ENCODE data around the gene UBQLNL. TPM values are rescaled to one million over a fixed set of nuclear protein-coding genes. Genes with fewer than 3 reads are reported as not detected.

UBQLNL gene, protein sequence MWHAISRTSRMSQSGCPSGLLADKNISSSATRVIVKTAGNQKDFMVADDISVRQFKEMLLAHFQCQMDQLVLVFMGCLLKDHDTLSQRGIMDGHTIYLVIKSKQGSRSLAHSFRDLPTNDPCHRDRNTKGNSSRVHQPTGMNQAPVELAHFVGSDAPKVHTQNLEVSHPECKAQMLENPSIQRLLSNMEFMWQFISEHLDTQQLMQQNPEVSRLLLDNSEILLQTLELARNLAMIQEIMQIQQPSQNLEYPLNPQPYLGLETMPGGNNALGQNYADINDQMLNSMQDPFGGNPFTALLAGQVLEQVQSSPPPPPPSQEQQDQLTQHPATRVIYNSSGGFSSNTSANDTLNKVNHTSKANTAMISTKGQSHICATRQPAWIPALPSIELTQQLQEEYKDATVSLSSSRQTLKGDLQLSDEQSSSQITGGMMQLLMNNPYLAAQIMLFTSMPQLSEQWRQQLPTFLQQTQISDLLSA
- not detected for polyA plus RNA-seq (2012; ENCODE audit: insufficient read length, low read depth)

DNA sequence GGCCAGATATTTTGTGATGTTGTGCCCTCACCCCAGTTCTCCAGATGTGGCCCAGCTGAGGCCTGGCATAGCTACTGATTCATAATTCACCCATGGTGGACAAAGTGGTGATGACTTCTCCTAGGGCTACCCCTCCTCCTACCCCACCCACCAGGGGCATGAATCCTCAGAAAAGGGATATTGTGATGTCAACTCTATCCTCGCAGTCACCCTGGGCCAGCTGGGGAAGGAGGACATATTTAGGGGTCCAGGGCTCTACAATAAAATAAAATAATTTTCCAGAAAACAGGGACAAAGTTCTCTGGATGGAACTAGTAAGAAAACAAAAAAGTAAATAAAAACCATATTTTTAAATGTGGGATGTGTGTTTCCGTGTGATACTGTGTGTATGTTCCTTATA is at the start of gene UBQLNL:
Gene UBQLNL (minus strand): TSS at position 101 of the 400 bp plus-strand sequence. CDS start 258 bp downstream, outside the sequence.
- TF ChIP-seq POLR2AphosphoS5 (IDR thresholded peaks at IDR 0.05; ENCODE audit: low read depth, low read length) = no peak
- TF ChIP-seq, protein P1, sequence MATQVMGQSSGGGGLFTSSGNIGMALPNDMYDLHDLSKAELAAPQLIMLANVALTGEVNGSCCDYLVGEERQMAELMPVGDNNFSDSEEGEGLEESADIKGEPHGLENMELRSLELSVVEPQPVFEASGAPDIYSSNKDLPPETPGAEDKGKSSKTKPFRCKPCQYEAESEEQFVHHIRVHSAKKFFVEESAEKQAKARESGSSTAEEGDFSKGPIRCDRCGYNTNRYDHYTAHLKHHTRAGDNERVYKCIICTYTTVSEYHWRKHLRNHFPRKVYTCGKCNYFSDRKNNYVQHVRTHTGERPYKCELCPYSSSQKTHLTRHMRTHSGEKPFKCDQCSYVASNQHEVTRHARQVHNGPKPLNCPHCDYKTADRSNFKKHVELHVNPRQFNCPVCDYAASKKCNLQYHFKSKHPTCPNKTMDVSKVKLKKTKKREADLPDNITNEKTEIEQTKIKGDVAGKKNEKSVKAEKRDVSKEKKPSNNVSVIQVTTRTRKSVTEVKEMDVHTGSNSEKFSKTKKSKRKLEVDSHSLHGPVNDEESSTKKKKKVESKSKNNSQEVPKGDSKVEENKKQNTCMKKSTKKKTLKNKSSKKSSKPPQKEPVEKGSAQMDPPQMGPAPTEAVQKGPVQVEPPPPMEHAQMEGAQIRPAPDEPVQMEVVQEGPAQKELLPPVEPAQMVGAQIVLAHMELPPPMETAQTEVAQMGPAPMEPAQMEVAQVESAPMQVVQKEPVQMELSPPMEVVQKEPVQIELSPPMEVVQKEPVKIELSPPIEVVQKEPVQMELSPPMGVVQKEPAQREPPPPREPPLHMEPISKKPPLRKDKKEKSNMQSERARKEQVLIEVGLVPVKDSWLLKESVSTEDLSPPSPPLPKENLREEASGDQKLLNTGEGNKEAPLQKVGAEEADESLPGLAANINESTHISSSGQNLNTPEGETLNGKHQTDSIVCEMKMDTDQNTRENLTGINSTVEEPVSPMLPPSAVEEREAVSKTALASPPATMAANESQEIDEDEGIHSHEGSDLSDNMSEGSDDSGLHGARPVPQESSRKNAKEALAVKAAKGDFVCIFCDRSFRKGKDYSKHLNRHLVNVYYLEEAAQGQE (IDR thresholded peaks at IDR 0.05; ENCODE audit: insufficient read depth in 1 of 2, low read depth in 2 of 2, low read length in 2 of 2) = no peak

DNA sequence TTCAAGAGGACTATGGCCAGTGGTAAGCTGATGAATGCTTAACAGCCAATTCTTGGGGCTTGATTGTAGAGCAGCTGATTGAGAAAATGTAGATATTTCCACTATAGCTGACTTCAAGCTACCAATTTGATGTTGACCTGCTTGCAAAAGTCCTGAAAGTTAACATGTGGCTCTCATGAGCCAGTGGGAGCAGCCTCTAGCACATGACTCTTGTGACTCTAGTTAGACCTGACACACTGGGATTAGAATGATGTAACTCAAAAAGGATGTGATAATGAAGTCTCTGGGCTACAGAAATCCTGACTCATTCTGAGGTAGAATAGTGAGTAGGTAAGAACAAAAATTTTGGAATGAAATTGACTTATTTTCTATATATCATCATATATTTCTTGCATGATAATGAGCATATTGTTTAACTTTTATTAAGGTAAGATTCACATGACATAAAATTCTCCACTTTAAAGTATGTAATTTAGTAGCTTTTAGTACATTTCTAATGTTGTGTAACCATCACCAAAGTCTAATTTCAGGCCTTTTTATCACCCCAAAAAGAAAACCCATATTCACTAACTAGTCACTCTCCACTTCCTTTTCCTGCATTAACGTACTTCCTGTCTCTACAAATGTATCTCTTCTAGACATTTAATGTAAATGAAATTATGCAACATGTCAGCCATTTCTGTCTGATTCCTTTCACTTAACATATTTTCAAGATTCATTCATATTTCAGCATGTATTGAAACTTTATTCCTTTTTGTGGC is 47.9 kb upstream of the UBQLNL start:
- TF ChIP-seq SIN3A (IDR thresholded peaks at IDR 0.05; ENCODE audit: borderline replicate concordance, insufficient read depth, low read length) (no peak), FOXP2 (optimal IDR thresholded peaks at IDR 0.05; ENCODE audit: borderline replicate concordance, extremely low read depth, extremely low read length, insufficient read depth) (no peak), POLR2AphosphoS5 (IDR thresholded peaks at IDR 0.05; ENCODE audit: low read depth, low read length) (no peak), TAF1 (IDR thresholded peaks at IDR 0.05; ENCODE audit: borderline replicate concordance, insufficient read depth, low read length) (no peak)
- TF ChIP-seq, protein P1 (IDR thresholded peaks at IDR 0.05; ENCODE audit: insufficient read depth in 1 of 2, low read depth in 2 of 2, low read length in 2 of 2) = no peak

DNA sequence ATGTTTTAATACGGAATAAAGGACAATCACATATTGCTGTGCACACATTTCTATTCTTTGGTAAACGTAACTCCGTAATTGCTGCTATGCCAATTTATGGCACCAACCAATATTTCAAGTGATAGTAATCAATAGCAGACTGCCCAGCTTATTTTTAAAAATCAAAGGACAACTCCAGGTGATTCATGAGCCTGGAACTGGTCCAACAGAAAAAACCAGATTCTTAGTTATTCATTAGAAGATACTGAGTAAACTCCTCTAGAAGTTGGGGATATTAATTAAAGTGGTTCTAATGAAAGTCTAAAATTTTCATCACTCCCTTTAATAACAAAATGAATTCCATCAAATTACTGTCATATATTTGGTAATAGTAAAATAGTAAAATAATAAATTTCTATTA is 41.3 kb upstream of the UBQLNL start:
- TF ChIP-seq, protein P1 (IDR thresholded peaks at IDR 0.05; ENCODE audit: insufficient read depth in 1 of 2, low read depth in 2 of 2, low read length in 2 of 2) = no peak
- no peak for TF ChIP-seq TAF1 (IDR thresholded peaks at IDR 0.05; ENCODE audit: borderline replicate concordance, insufficient read depth, low read length)
- TF ChIP-seq FOXP2 (optimal IDR thresholded peaks at IDR 0.05; ENCODE audit: borderline replicate concordance, extremely low read depth, extremely low read length, insufficient read depth) = no peak
- no peak for TF ChIP-seq POLR2AphosphoS5 (IDR thresholded peaks at IDR 0.05; ENCODE audit: low read depth, low read length)
- TF ChIP-seq SIN3A (IDR thresholded peaks at IDR 0.05; ENCODE audit: borderline replicate concordance, insufficient read depth, low read length) = no peak

DNA sequence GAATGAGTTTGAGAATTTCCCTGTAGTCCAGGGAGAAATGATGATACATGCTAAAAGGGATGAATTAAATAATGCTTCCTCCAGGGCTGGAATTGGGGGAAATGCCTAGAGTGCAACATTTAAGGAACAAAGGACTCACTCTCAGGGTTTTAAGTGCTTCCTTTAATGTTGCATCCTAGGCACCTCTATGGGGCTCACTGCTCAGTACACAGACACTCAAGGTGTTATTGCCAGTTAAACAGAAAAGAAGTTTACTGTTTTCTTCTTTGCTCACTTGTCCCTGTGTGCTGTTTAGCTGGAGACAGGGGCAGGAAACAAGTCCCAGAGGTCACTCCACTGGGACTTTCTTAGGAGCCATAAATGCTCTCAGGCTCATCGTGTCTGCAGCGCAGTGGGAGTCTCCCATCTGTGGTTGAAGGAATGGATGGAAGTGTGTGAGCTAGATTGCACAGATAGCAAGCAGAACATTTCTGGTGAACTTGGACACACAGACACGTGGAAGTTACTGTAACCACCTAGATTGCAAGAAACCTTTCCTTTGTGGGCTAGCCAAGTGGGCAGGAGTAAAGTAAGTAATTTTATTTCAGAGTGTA is 40.2 kb upstream of the UBQLNL start:
- TF ChIP-seq SIN3A (IDR thresholded peaks at IDR 0.05; ENCODE audit: borderline replicate concordance, insufficient read depth, low read length) = no peak
- TF ChIP-seq FOXP2 (optimal IDR thresholded peaks at IDR 0.05; ENCODE audit: borderline replicate concordance, extremely low read depth, extremely low read length, insufficient read depth) = no peak

DNA sequence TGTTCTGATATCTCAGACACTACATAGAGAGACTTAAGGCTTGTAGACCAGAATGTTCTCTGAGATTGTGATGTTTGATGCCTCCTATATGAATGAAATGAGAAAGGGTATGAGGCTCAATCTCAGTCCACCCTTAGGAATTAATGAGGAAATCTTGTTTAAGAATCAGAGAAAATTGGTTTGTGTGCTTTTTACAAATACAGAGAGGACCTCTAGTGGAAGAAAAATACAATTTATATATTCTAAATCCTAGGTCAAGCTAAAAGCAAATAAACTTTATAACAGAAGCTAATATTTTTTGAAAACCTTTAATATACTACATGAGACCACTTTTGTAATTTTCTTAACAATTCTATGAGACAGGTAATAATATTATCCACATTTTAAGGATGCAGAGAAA is 36.8 kb upstream of the UBQLNL start:
- TF ChIP-seq SIN3A (IDR thresholded peaks at IDR 0.05; ENCODE audit: borderline replicate concordance, insufficient read depth, low read length) = no peak

Data from PFSK-1 (cell line).